Stimulated activated naive CD4-positive, alpha-beta T cell (primary cell): ENCODE measurements around the gene P3H3.
A peak's percentile ranks its signal among the peaks of the same experiment; 100 is the strongest.

Experiments
- DNase-seq, 6 experiments: peaks; one replicate each; lab custom pipeline; 2025; lab: John Stamatoyannopoulos, UW

P3H3 gene

DNA sequence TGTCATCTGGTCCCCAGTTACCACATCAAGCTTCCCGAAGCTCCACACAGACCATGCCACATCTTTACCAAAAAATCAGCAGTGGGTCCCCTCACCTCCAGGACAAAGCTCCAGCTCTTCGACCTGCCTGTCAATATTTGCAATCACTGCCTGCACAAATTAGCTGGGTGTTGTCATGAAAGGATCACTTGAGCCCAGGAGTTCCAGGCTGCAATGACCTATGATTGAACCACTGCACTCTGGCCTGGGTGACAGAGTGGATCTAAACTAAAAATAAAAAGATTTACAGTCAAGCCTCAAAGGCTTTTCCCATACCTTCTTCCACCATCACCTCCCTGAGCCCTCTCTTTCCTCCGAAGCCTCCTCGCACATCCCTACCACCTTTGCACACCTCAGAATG lies 31.6 kb upstream of the P3H3 start:
- no peak for DNase-seq

DNA sequence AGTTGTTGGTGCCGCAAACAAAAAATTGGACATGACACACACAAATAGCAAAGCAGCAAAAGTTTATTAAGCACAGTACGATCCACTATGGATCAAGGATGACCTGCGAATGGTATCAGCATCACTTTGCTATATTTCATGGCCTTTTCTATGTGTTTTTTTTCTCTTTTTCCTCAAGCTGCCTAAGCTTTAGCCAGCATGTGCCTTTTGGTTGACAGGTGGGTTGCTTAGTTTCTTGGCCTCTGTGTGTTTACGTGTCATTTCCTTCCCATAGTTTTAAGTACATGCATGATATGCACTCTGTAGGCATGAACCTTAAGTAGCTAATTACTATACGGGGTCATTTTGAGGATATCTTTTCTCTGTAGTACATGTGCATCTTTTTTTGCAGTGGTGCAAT lies 29.1 kb upstream of the P3H3 start:
- DNase-seq = no peak

GRCh38 chr12:6807170-6807569 lies 21.0 kb upstream of the P3H3 start:
- DNase-seq = no peak

DNA sequence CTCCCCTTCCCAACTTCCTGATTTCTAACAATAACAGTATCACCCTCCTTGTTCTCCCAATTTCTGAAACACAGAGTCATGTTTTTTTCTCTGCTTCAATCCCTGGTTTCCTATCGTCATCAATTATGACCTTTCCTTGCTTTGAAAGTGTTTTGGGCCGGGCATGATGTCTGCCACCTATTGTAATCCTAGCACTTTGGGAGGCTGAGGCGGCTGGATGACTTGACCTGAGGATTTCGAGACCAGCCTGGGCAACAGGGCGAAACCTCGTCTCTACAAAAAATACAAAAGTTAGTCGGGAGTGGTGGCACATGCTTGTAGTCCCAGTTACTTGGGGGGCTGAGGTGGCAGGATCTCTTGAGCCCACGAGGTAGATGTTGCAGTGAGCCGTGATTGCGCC lies 19.2 kb upstream of the P3H3 start:
- no peak for DNase-seq

- no peak for DNase-seq
Observed at GRCh38 chr12:6810758-6811157, 17.4 kb upstream of the P3H3 start.

DNA sequence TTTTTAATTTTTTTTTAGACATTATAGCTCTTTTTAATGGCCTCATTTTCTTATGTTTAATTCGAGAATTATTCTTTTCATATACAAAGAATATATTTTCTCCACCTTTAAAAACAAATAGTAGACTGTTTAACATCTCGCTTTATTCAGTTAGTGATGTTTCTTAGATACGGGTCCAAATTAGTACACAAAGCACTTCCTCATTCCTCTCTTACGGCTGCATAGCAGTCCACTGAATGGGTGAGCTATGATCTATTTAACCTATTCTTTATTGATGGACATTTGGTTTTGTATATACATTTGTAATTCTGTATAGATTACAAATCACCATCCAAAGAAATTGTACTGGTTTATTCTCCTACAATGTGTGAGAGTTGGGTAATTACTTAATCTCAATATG lies 14.8 kb upstream of the P3H3 start:
- DNase-seq = no peak

- no peak for DNase-seq
Observed at GRCh38 chr12:6816598-6816997, 11.6 kb upstream of the P3H3 start.

DNA sequence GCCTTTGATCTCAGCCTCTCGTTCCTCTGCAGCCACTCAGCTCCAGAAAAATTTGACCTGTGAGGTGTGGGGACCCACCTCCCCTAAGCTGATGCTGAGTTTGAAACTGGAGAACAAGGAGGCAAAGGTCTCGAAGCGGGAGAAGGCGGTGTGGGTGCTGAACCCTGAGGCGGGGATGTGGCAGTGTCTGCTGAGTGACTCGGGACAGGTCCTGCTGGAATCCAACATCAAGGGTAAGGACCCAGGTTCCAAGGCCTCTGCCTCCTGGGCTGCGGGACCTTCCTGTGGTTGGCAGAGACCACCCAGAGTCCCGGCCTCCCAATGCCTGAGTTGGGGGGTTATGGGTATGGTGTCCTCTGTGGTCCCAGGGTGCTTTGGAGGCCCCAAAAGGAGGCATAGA lies 11.1 kb upstream of the P3H3 start:
- no peak for DNase-seq

DNA sequence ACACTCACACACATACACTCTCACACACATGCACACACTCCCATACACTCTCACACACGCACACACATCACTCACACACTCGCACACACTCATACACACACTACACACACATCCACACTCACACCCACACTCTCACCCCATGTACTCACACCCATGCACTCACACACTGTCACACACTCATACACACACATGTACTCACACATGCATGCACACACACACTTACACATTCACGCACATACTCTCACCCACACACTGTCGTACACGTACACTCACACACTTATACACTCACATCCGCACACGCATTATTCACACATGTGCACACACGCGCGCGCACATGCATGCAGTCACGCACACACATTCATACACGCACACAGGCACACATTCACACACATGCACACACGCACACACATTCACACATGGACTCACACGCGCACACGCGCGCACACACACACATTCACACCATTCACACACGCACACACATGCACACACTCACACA lies 10.5 kb upstream of the P3H3 start:
- DNase-seq = no peak

DNA sequence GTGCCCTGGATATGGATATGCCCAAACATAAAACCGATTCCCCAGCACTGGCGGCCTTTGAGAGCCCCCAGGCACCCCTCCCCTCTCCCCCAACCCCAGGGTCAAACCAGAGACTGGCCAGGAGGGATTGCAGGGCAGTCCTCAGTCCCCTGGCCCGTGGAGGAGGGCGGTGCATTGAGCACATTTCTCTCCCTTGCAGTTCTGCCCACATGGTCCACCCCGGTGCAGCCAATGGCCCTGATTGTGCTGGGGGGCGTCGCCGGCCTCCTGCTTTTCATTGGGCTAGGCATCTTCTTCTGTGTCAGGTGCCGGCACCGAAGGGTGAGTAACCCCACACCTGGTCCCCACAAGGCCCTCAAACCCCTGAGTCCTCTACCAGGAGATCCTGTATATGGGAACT lies 10.0 kb upstream of the P3H3 start:
- DNase-seq = no peak

DNA sequence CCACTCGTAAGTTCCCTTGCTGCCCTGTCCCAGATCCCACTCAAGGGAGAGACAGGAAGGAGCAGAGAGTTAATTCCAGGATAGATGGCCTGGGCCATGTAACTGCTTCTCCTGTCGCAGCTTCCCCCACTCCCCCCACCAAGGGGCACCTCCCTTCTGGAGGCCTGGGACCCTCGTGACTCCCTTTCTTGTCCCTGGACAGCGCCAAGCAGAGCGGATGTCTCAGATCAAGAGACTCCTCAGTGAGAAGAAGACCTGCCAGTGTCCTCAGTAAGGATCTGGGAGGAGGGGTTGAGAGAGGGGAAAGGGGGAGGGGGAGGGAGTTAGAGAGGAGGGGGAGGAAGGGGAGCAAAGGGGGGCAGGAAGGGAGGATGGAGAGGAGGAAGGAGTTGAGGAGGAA lies 9.6 kb upstream of the P3H3 start:
- no peak for DNase-seq

DNA sequence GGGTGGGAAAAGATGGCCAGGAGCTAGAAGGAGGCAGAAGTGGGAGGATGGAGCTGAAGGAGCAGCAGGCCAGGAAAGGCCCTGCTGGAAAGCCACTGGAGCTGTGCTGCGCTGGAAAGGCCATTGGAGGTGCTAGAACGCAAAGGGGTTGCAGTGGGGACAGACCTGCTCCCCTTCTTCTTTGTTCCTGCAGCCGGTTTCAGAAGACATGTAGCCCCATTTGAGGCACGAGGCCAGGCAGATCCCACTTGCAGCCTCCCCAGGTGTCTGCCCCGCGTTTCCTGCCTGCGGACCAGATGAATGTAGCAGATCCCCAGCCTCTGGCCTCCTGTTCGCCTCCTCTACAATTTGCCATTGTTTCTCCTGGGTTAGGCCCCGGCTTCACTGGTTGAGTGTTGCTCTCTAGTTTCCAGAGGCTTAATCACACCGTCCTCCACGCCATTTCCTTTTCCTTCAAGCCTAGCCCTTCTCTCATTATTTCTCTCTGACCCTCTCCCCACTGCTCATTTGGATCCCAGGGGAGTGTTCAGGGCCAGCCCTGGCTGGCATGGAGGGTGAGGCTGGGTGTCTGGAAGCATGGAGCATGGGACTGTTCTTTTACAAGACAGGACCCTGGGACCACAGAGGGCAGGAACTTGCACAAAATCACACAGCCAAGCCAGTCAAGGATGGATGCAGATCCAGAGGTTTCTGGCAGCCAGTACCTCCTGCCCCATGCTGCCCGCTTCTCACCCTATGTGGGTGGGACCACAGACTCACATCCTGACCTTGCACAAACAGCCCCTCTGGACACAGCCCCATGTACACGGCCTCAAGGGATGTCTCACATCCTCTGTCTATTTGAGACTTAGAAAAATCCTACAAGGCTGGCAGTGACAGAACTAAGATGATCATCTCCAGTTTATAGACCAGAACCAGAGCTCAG lies 8.8 kb upstream of the P3H3 start:
- no peak for DNase-seq

DNA sequence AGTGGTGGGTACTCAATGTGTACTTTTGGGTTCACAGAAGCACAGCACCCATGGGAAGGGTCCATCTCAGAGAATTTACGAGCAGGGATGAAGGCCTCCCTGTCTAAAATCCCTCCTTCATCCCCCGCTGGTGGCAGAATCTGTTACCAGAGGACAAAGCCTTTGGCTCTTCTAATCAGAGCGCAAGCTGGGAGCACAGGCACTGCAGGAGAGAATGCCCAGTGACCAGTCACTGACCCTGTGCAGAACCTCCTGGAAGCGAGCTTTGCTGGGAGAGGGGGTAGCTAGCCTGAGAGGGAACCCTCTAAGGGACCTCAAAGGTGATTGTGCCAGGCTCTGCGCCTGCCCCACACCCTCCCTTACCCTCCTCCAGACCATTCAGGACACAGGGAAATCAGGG lies 8.0 kb upstream of the P3H3 start:
- DNase-seq = no peak

- DNase-seq = peak in 1 of 6 experiments; percentile 35
Observed at GRCh38 chr12:6821591-6822425, 6.4 kb upstream of the P3H3 start, which contains the start of gene GPR162. Gene GPR162 (plus strand): TSS chr12:6821821. CDS start chr12:6823899, 2,078 bp downstream.

DNA sequence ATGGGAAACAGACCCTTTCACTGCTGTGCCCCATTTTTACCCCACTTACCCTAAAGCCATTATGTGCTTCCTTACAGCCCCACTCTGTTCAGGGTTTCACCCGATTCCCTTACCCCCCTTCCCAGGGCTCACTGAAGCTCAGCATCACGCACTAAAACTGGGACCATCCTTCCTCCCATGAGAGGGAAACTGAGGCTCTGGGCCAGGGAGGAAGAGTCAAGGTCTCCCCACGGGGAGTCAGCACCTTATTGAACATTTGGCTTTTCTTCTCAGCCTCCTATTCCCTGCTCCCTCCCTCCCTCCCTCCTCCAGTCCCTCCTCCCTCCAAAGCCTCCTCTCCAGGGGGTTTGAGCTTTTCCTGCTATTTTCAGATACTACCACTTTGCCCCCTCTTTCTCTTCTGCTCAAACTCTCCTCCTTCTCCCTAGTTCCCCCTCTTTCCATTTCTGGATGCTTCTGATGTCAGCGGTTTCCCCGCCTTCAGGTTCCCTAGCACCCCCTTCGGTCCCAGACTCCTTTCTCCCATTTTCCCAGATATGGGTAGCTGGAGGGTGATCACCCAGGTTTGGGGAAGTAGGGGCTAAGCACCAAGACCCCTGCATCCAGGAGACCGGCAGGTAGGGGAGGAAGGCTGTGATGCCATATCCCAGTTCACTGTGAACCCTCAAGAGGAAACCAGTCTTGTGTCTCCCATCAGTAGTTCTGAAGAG lies 5.6 kb upstream of the P3H3 start:
- DNase-seq = no peak

DNA sequence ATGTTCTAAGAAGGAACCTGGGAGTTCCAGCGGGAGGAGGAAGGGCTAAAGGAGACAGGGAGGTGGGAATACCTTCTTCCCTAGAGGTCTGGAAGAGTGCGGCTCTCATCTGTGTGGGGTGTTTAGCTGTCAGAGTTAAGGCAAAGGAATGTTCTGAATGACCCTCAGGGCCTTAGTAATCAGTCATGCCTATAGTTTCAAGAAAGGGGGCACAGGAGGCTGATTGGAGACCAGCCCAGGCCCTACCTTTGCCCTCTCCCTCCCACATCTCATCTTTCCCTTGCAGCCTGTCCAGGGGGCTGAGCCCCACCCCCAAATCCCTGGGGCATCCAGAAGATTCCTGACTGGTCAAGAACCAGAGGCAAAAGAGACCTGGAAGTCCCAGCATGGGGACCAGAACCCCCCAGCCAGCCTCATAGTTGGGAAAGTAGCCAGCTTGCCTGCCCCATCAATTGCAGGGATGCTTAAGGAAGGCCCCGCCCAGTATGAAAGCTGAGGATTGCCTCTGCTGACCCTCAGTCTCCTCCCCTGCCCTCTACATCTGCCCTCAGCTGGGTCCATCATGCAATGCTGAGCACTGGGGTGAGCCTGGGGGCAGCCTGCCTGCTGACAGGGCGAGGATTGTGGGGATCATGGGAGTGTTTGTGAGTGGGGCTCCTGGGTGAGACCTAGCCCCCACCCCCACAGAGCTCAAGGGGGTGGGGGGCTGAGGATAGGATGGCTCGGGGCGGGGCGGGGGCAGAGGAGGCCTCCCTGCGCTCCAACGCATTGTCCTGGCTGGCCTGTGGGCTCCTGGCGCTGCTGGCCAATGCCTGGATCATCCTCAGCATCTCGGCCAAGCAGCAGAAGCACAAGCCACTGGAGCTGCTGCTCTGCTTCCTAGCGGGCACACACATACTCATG lies 4.8 kb upstream of the P3H3 start:
- no peak for DNase-seq

DNA sequence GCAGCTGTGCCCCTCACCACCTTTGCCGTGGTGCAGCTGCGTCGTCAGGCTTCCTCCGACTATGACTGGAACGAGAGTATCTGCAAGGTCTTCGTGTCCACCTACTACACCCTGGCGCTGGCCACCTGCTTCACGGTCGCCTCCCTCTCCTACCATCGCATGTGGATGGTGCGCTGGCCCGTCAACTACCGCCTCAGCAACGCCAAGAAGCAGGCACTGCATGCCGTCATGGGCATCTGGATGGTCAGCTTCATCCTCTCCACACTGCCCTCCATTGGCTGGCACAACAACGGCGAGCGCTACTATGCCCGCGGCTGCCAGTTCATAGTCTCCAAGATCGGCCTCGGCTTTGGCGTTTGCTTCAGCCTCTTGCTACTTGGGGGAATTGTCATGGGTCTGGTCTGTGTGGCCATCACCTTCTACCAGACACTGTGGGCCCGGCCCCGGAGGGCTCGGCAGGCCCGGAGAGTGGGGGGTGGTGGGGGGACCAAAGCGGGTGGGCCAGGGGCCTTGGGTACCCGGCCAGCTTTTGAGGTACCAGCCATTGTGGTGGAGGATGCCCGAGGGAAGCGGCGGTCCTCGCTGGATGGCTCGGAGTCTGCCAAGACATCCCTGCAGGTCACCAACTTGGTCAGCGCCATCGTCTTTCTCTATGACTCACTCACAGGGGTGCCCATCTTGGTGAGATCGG lies 4.0 kb upstream of the P3H3 start:
- no peak for DNase-seq

GRCh38 chr12:6824901-6825381 lies 3.3 kb upstream of the P3H3 start:
- DNase-seq = no peak

DNA sequence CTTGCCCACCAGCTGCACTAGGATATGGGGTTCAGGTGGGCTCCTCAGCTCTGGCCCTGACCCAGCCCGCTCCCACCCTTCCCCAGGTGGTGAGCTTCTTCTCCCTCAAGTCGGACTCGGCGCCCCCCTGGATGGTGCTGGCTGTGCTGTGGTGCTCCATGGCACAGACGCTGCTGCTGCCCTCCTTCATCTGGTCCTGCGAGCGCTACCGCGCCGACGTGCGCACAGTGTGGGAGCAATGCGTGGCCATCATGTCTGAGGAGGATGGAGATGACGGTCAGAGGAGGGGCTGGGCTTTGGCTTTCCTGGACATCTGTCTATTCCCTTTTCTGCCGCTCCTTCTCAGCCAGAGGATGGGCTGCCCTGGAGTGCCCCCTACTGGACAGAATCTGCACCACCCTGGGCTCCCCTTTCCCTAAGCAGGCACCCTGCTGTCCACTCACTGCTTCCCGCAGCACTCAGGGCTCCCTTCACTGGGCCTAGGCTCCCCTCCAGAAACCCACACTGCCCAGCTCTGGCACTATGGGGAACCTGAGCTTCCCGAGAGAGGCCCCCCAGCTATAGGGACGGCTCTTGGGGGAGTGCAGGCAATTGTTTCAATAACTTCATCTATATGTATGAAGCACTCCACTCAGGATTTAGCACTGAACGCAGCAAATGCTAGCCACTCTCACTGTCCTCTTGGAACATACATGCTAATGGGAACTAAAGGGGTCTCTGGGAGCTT lies 2.6 kb upstream of the P3H3 start:
- DNase-seq = peak; percentile 63 to 89 (median 78)
